IPS-NIHi7 (cell line): ENCODE measurements around the gene CYP1A2.

ENCODE experiments used
- DNase-seq: peaks from one replicate; pipeline ENCODE4 v3.0.0; 2012; ENCODE audit warnings: mixed read lengths; ENCODE audit errors: extremely low spot score

Gene CYP1A2

DNA sequence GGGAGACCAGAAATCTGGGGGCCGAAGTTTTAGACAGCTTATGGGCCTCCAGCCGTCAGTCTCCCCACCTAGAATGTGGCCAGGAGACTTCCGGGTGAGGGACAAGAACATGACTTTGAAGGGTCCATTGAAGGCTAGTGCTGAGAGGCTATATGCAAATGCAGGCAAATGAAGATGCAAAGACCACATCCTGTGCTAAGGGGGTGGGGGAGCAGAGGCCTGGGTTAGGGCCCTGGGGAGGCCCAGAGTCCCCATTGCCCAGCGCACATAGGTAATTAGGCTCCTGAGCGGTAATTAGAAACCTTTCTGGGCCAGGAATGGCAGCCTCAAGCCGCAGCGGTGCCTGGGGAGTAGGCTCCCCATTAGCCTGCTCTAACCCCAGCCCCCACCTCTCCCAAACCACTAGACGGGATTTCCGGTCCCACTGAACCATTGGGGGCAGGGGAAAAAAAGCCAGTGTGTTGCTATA, 40.1 kb downstream of the CYP1A2 start:
- DNase-seq, result no peak

- no peak for DNase-seq
Observed at GRCh38 chr15:74789171-74789631, 40.6 kb downstream of the CYP1A2 start.

DNA sequence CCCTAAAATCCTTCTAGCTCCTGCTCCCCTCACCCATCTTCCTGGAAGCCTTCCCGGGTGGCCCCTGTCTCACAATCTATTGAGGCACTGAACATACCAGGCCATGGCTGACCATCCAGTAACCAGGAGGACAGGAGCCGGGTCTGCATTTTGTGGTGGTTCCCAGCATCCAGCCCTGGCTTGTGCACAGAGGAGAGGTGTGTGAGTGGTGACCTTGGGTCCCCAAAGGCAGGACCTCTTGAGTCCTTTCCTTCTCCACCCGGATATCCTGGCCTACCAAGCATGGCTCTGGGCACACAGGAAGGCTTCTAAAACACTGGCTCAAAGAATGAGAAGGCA, 41.1 kb downstream of the CYP1A2 start:
- no peak for DNase-seq

DNA sequence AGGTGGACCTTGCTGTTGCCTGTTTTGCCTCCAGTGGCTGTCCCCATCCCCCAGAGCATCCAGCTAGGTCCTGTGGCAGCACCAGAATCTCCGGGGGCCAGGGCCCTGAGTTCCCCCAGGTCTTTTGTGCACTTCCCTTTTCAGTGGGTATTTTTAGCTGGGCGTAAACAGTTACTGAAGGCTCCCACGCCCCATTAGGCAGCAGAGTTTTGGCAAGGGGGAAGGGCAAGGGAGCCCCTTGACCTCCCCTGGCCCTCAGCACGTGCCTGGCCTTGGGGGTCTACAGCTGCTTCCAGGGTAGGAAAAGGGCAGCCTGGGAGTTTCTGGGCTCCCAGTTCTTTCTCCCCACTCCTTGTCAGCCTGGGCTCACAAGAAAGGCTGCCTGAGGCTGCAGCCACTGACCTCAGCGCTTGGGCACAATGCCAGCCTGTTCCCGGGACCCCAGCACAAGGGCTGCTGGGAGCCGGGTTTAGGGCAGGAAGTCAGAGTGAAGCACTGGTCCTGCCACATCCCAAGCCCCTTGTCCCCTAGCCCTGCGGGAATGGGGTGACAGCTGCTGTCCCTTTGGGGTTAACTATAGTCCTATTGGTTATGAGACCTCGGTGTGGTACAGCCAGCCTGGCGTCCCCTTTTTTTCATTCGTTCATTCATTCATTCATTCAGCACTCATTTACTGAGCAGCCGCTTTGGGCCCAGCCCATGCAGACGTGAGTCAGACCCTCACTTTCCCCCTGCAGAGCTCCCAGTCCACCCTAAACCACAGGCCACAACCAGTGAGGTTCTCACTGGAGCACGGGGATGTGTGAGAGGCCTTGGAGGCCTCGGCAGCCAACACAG, 41.7 kb downstream of the CYP1A2 start:
- DNase-seq, result no peak

- DNase-seq, result no peak
Observed at GRCh38 chr15:74791007-74791406, 42.4 kb downstream of the CYP1A2 start.

DNA sequence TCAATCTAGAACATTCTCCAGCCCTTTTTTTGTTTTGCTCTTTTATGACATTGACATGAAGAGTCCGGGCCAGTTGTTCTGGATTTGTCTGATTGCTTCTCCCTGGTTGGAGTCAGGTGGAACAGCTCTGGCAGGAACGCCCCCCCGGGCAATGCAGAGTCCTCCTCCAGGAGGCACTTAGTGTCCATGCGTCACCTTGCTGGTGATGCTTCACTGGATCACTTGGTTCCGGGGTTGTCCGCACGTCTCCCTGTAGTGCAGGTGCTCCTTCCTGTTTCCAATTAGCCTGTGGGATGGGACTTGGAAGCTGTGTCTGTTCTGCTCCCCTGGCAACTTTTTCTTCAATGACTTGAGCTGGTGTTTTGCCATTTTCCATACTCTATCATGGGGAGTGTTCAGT, 43.0 kb downstream of the CYP1A2 start:
- no peak for DNase-seq

DNA sequence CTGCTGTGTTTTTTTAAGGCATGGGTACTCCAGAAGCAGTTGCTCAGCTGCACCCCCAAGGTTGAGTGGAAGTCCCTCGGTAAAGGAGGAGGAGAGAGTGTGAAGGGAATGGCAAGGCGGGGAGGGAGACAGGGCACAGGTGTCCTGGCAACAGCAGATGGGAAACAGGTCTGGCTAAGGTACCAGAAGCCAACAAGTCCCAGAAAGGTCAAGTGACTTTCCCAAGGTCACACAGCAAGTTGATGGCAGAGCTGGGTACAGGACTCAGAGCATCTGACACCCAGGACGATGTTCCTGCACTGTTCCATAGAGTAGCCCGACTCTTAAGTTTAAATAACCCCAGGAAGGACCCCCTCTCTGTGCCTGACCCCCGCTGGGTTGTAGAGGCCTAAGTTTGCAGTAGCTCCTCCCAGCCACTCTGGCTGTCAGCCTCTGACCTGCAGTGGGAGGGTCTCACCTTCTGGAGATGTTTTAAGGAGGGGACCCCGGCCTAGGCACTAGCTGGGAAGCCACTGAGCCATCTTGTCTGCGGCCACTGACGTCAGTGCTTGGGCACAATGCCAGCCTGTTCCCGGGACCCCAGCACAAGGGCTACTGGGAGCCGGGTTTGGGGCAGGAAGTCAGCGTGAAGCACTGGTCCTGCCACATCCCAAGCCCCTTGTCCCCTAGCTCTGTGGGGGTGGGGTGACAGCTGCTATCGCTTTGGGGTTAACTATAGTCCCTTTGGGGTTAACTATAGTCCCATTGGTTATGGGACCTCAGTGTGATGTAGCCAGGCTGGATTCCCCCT, 43.8 kb downstream of the CYP1A2 start:
- DNase-seq, result no peak

DNA sequence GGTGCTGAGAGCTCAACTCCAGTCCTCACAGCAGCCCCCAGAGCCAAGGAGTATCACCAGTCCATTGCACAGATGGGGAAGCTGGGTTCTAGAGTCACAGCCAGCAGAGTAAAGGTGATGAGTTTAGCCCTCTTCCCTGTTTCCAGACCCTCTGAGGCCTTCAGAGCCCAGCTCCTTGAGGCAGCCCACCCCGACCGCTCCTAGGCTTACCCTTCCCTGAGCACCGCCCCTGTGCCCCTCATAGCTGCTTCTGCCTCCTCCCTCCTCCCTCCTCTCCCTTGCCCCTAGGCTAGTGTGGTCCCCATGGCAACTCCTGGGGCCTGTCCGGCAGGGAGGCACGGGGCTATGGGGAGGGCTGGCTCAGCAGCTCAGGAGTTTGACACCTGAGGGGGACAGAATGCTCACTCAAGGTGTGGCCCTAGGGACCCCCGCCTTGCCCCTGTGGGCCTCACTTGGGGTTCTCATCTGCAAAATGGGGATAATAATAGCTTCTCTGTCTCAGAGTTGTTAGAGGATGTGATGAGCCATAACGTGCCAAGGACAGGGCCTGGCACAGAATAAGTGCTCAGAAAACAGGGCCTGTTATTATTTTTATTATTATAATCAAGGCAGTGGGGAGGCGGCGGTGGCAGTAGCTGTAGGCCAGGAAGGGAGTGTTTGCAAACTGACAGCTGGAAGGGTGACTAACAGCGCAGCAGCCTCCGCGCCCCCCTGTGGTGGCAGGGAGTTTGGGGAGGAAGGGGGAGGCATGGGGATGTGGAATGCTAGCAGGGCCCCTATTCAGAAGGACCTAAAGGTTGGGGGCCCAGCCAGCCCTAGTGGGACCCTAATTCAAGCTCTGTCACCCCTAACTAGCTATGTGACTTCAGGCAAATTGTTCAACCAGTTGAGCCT, 44.7 kb downstream of the CYP1A2 start:
- DNase-seq, result no peak

DNA sequence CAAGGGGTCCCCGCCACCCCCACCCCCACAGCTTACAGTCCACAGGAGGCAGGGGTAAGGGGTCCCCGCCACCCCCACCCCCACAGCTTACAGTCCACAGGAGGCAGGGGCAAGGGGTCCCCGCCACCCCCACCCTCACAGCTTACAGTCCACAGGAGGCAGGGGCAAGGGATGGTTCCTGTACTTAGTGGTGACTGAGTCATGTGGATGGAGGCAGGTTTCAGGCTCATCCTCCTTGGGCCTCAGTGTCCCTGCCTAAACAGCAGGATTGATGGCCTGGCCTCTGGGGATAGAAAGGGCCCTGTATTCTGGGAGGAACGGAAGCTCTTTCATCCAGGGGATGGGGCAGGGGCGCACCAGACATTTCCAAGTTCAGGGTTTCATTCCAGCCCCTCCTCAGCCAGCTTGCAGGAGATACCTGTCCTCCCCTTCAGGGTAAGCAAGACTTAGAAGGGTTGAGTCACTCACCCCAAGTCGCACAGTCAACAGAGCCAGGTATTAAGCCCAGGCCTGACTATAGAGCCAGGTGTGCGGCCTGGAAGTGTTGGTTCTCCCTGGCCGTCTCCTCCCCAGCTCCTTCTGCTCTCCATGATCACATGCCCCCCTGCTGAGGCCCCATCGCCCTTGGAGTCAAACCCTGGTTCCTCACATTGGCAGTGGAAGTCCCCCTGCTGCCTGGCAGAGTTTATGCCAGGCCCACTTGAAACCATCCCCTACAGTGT, 45.8 kb downstream of the CYP1A2 start:
- no peak for DNase-seq

- DNase-seq, result no peak
Observed at GRCh38 chr15:74794970-74795349, 46.3 kb downstream of the CYP1A2 start.

DNA sequence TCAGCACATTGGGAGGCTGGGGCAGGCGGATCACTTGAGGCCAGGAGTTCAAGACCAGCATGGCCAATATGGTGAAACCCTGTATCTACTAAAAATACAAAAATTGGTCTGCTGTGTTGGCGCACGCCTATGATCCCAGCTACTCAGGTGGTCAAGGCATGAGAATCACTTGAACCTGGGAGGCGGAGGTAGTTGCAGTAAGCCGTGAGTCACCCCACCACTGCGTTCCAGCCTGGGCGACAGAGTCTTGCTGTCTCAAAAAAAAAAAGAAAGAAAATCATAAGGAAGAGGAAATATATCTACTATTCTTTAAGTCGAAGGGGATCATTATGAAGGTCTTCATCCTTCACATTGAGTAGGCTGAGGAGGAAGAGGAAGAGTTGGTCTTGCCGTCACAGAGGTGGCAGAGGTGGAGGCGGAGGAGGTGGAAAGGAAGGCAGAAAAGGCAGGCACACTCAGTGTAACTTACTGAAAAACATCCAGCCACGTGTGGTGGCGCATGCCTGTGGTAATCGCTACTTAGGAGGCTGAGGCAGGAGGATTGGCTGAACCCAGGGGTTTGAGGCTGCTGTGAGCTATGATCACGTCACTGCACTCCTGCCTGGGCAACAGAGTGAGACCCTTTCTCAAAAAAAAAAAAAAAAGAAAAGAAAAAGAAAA, 47.5 kb downstream of the CYP1A2 start:
- DNase-seq, result no peak

DNA sequence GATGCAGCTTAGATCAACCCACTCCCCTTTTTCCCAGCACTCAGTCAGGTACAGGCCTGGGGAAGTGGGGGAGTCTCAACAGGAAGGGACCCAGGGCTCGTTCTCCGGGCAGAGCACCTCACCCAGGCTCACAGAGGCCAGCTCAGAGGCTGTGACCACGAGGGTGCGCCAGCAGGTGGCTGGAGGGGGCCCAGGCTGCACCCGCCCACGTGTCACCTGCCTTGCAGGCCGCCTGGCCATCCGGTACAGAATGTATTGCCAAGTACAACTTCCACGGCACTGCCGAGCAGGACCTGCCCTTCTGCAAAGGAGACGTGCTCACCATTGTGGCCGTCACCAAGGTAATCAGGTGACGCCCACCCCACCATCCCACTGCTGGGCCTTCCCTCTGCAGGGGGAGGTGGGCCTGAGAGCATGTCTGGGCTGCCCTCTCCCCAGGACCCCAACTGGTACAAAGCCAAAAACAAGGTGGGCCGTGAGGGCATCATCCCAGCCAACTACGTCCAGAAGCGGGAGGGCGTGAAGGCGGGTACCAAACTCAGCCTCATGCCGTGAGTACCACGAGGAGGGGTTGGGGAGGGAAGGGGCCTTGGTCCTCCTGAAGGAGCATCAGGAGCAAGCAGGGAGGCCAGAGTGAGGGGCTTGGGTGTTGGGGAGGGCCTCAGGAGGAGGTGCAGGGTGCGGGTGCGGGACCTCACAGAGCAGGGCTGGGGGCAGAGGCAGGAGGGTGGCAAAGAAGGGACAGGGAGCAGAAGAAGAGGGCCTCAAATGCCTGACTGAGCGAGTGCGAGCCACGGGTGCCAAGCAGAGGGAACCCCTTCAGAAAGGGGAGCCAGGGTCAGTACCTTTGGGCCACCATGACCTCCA, 50.0 kb downstream of the CYP1A2 start:
- DNase-seq, result no peak

DNA sequence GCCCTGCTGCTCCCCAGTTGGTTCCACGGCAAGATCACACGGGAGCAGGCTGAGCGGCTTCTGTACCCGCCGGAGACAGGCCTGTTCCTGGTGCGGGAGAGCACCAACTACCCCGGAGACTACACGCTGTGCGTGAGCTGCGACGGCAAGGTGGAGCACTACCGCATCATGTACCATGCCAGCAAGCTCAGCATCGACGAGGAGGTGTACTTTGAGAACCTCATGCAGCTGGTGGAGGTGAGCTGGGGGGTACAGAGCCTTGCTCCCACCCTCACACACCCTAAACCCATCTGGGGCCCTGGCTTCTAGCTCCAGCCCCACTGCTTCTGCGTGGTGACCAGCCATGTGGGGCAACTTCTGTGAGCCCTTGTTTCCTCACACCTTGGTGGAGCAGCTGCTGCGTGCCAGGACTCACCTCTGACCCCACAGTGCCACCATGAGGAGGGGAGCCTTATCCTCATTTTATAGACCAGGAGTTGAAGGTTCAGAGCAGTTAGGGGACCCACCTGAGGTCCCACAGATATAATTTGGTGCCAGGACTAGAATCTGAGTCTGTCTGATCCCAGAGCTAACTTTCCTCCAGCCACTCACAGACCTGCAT, 50.7 kb downstream of the CYP1A2 start:
- no peak for DNase-seq

DNA sequence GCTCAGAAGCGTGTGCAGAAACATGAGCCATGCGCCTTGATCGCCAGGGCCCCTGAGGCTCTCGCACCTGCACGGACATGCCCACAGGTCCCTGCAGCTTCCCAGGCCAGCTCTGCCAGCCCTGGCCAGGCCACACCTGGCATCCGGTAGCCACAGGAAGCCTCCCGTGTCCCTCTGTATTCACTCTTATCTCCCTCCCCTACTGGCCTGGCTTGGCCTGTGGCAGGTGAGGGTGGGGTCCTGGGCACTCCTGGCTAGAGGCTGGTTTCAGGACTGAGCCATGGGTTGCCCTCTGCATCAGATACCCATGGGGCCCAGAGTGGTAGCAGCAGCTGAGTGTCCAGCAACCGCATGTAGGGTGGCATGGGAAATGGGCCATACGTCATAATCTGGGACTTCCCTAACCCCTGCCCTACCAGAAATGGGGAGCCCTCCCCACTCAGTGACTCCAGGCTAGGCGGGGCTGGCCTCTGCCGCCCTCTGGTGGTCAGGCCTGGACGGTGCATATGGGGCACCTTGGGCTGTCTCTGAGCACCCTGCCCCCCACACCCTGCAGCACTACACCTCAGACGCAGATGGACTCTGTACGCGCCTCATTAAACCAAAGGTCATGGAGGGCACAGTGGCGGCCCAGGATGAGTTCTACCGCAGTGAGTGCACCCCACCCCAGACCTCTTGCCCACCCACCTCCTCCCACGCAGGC, 51.4 kb downstream of the CYP1A2 start:
- DNase-seq, result peak; percentile 95

- no peak for DNase-seq
Observed at GRCh38 chr15:74800559-74801094, 52.0 kb downstream of the CYP1A2 start.

DNA sequence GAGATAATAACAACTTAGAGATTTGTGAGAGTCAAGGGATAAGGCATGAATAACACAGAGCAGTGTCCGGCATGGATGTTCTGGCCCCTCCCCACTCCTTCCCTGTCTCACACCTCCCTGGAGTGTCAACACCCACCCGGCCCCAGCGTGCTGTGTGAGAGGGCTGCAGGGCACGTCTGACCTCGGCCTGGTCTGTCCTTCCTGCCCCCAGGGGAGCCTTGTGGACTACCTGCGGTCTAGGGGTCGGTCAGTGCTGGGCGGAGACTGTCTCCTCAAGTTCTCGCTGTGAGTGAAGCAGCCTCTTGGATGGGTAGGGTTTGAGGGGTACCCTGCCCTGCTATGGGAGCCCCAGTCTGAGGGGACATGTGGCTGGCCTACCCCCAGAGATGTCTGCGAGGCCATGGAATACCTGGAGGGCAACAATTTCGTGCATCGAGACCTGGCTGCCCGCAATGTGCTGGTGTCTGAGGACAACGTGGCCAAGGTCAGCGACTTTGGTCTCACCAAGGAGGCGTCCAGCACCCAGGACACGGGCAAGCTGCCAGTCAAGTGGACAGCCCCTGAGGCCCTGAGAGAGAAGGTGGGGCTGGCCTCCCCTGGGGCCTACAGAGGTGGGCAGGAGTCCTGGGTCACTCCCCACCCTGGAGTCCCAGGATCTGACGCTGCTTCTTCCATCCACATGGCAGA, 52.8 kb downstream of the CYP1A2 start:
- no peak for DNase-seq

GRCh38 chr15:74802290-74802689, 53.6 kb downstream of the CYP1A2 start:
- DNase-seq, result no peak
